NOMO-1 (cell line): ENCODE measurements around the gene CFAP54.
"Not testable (repeated sequence)": the region's sequence is repeated elsewhere in the genome, so short reads cannot be mapped to it uniquely, and the experiment has no call there.

Experiments used
- DNase-seq, 2 experiments: peaks; one replicate each; lab custom pipeline; 2025; ENCODE audit not compliant: unreplicated experiment in 2 of 2; lab: John Stamatoyannopoulos, UW

Gene CFAP54

GRCh38 chr12:96605684-96606083, 116.3 kb downstream of the CFAP54 start:
- DNase-seq = no peak

- DNase-seq = no peak
These were observed 116.8 kb downstream of the CFAP54 start for GRCh38 chr12:96606134-96606533.

GRCh38 chr12:96606644-96607043, 117.3 kb downstream of the CFAP54 start:
- DNase-seq = no peak

GRCh38 chr12:96617178-96617577, 127.8 kb downstream of the CFAP54 start:
- DNase-seq = no peak

GRCh38 chr12:96623155-96623554, 133.8 kb downstream of the CFAP54 start:
- DNase-seq = no peak

- no peak for DNase-seq
These were observed 134.4 kb downstream of the CFAP54 start for GRCh38 chr12:96623656-96624217.

GRCh38 chr12:96635844-96636243, 146.5 kb downstream of the CFAP54 start:
- no peak for DNase-seq

GRCh38 chr12:96636895-96637294, 147.5 kb downstream of the CFAP54 start:
- no peak for DNase-seq

GRCh38 chr12:96648923-96649322, 159.5 kb downstream of the CFAP54 start:
- DNase-seq = no peak

- DNase-seq = no peak
These were observed 163.5 kb downstream of the CFAP54 start for GRCh38 chr12:96652870-96653269.

- peak; percentile 0 to 11 for DNase-seq
These were observed 168.7 kb downstream of the CFAP54 start for GRCh38 chr12:96658075-96658474.

- no peak for DNase-seq
These were observed 180.4 kb downstream of the CFAP54 start for GRCh38 chr12:96669786-96670185.

GRCh38 chr12:96670334-96670899, 181.0 kb downstream of the CFAP54 start:
- no peak for DNase-seq

- not testable (repeated sequence) for DNase-seq
These were observed 186.1 kb downstream of the CFAP54 start for GRCh38 chr12:96675519-96675918.

GRCh38 chr12:96677363-96677762, 188.0 kb downstream of the CFAP54 start:
- no peak for DNase-seq

GRCh38 chr12:96687719-96688118, 198.3 kb downstream of the CFAP54 start:
- DNase-seq = no peak

GRCh38 chr12:96698521-96698920, 209.1 kb downstream of the CFAP54 start:
- DNase-seq = no peak

GRCh38 chr12:96698965-96699364, 209.6 kb downstream of the CFAP54 start:
- no peak for DNase-seq

GRCh38 chr12:96701856-96702255, 212.5 kb downstream of the CFAP54 start:
- no peak for DNase-seq

GRCh38 chr12:96710127-96710745, 220.9 kb downstream of the CFAP54 start:
- no peak for DNase-seq

GRCh38 chr12:96711364-96711763, 222.0 kb downstream of the CFAP54 start:
- no peak for DNase-seq

GRCh38 chr12:96714199-96714598, 224.8 kb downstream of the CFAP54 start:
- DNase-seq = no peak
